Measurements from ENCODE around the gene TYMP. TPM values are rescaled to one million over a fixed set of nuclear protein-coding genes. Genes with fewer than 3 reads are reported as not detected.

Gene TYMP
- total RNA-seq, 2 experiments from 2014 or later = 9.9 to 10.0 TPM

DNA sequence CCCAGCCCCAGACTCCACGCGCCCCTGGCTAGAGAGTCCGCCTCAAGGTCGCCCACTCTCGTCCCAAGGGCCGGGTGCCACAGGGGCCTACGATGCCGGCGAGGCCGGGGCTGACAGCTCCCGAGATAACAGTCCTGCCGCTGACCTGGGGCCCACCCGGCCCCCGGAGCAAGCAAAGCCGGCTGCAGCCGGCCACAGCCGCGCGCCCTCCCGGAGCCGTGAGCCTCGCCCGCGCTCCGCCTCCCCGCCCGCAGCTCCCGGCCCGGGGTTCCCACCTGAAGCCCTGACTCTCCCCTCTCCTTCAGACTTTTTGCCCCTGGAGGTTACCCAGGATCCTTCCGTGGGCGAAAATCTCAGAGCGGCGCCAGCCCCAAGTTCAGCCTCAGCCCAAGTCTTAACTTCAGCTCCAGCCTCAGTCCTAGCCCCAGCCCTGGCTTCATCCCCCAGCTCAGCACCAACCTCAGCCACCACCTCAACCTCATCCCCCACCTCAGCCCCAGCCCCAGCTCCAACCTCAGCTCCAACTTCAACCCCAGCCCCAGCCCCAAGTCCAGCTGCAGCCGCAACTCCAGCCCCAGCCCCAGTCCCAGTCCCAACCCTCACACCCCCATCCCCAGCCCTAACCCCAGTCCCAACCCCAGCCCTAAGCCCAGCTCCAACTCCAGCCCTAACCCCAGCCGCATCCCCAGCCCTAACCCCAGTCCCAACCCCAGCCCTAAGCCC lies 17.6 kb upstream of the TYMP start:
- CTCF ChIA-PET = interaction anchor here (0.8 to 2.4 kb wide), 5 partner anchors 10 to 73 kb away, joined by 3 to 27 read pairs (median 16); partner anchors contain the start of genes SCO2 and SYCE3
- TF ChIP-seq, protein P1, sequence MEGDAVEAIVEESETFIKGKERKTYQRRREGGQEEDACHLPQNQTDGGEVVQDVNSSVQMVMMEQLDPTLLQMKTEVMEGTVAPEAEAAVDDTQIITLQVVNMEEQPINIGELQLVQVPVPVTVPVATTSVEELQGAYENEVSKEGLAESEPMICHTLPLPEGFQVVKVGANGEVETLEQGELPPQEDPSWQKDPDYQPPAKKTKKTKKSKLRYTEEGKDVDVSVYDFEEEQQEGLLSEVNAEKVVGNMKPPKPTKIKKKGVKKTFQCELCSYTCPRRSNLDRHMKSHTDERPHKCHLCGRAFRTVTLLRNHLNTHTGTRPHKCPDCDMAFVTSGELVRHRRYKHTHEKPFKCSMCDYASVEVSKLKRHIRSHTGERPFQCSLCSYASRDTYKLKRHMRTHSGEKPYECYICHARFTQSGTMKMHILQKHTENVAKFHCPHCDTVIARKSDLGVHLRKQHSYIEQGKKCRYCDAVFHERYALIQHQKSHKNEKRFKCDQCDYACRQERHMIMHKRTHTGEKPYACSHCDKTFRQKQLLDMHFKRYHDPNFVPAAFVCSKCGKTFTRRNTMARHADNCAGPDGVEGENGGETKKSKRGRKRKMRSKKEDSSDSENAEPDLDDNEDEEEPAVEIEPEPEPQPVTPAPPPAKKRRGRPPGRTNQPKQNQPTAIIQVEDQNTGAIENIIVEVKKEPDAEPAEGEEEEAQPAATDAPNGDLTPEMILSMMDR (IDR thresholded peaks at IDR 0.05) = no peak
- Mint-ChIP-seq H3K27me3 (no peaks in the 10 kb centered on the region), H3K4me3 (peak overlapping the region; percentile 54), H3K4me1 (ENCODE audit: low read depth) (peaks cover 41% of the 10 kb centered on the region), H3K27ac (no peak overlapping the region), H3K9me3 (no peaks in the 10 kb centered on the region), H3K36me3 (ENCODE audit: low read depth) (no peaks in the 10 kb centered on the region)
- DNase-seq (no peak), ATAC-seq (ENCODE audit: poor library complexity) (no peak)
- no peaks in the 10 kb centered on the region for H3K27me3 ChIP-seq (ENCODE audit: control insufficient read depth in 1 of 2, insufficient read depth in 2 of 2, low read length in 2 of 2)
- intact Hi-C loops (cut with DNase I, micrococcal nuclease) = loop anchor here in 1 of 2 experiments (5.0 kb wide), 1 partner anchor 35 kb away; the partner anchor contains the start of gene CHKB
- no peaks in the 10 kb centered on the region for H3K36me3 ChIP-seq (ENCODE audit: insufficient read depth, low read length)
- POLR2A ChIA-PET = interaction anchor here (0.6 to 5.0 kb wide), 15 partner anchors 8 to 303 kb away, joined by 3 to 87 read pairs (median 13); partner anchors contain the start of genes CHKB, LMF2, NCAPH2 and SCO2
- no peak overlapping the region for H3K27ac ChIP-seq (ENCODE audit: low read depth in 1 of 2, low read length in 2 of 2)
- no peak overlapping the region for H3K4me3 ChIP-seq (ENCODE audit: low read length)
- no peaks in the 10 kb centered on the region for H3K9me3 ChIP-seq (ENCODE audit: control insufficient read depth in 1 of 2, insufficient read depth in 1 of 2, low read length in 2 of 2)
- peaks cover 61% of the 10 kb centered on the region for H3K4me1 ChIP-seq (ENCODE audit: insufficient read depth, low read length)

DNA sequence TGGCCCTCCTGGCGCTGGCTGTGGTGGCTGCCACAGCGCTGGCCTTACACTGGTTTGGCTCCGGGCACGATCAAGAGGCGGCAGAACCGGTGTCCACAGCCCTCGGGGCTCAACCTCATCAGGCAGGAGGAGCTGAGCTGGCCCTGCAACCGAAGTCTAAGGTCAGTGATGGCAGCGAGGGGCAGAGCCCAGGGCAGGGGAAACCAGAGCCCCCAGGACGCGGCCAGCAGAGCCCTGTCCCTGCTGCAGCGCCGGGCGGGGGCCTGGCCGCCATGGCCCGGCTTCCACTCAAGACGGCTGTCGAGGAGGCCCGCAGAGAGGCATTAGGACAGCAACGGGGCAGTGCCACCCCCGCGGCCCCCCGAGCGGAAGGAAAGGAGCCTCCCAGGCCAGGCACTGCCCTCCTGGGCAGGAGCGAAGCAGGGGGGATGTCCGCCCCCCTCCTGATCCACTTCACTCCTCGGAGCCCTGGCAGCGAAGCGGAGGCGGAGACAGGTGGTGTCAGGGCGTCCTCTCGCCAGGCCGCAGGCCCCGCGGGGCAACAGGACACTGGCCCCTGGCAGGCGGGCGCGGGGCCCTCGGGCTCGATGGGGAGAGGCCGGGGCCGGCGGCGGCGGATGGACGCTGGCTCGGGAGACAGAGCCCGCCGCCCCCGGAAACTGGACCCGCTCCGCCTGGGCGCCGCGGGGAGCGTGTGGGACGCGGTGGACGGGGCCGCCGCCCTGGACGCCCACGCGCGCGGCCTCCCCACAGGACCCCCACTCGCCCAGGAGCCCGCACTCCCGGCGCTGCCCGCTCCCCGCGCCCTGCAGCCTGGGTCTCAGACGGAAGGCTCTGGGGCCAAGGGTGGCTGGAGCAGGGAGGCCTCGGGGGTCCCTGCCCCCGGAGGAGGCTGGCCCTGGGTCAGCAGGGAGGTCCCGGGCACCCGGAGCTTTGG lies 16.8 kb upstream of the TYMP start:
- no peaks in the 10 kb centered on the region for H3K36me3 ChIP-seq (ENCODE audit: insufficient read depth, low read length)
- no peaks in the 10 kb centered on the region for H3K9me3 Mint-ChIP-seq
- peak overlapping the region; percentile 68 for H3K4me3 Mint-ChIP-seq
- no peak overlapping the region for H3K4me3 ChIP-seq (ENCODE audit: low read length)
- TF ChIP-seq, protein P1 (IDR thresholded peaks at IDR 0.05) = no peak
- no peak overlapping the region for H3K27ac ChIP-seq (ENCODE audit: low read depth in 1 of 2, low read length in 2 of 2)
- peaks cover 61% of the 10 kb centered on the region for H3K4me1 ChIP-seq (ENCODE audit: insufficient read depth, low read length)
- H3K27me3 Mint-ChIP-seq = no peaks in the 10 kb centered on the region
- no peaks in the 10 kb centered on the region for H3K36me3 Mint-ChIP-seq (ENCODE audit: low read depth)
- no peaks in the 10 kb centered on the region for H3K27me3 ChIP-seq (ENCODE audit: control insufficient read depth in 1 of 2, insufficient read depth in 2 of 2, low read length in 2 of 2)
- H3K27ac Mint-ChIP-seq = peak overlapping the region; percentile 83
- ChIA-PET CTCF (interaction anchor here (2.2 to 3.0 kb wide), 5 partner anchors 17 to 74 kb away, joined by 16 to 27 read pairs (median 22); partner anchors contain the start of genes SCO2 and SYCE3), POLR2A (interaction anchor here (0.8 to 5.0 kb wide), 13 partner anchors 7 to 74 kb away, joined by 3 to 87 read pairs (median 27); partner anchors contain the start of genes CHKB, LMF2, NCAPH2 and SCO2)
- no peaks in the 10 kb centered on the region for H3K9me3 ChIP-seq (ENCODE audit: control insufficient read depth in 1 of 2, insufficient read depth in 1 of 2, low read length in 2 of 2)
- intact Hi-C loops (cut with DNase I, micrococcal nuclease) = loop anchor here in 1 of 2 experiments (5.0 kb wide), 1 partner anchor 36 kb away; the partner anchor contains the start of gene CHKB
- DNase-seq = no peak
- H3K4me1 Mint-ChIP-seq (ENCODE audit: low read depth) = peaks cover 46% of the 10 kb centered on the region
- ATAC-seq (ENCODE audit: poor library complexity) = no peak

All from CD4-positive, alpha-beta T cell (primary cell).